Tibial nerve (tissue), 4 donors: ENCODE measurements around the gene CDKN2A.

Source experiments
- CTCF ChIP-seq, 5 experiments: fragments of 200-600 bp in 3 of 5; fragments of 450-650 bp in 2 of 5; sonication (generic) in 3 of 5; IDR thresholded peaks; one replicate each; pipeline ENCODE4 v1.5.1; 2016 to 2019; ENCODE audit warnings: antibody characterized with exemption in 5 of 5, mild to moderate bottlenecking in 3 of 5, moderate library complexity in 2 of 5
- EP300 ChIP-seq, 2 donors: sonication (generic); formaldehyde crosslinking; IDR thresholded peaks; one replicate each; pipeline ENCODE4 v1.6.1; 2017; ENCODE audit warnings: antibody characterized with exemption in 2 of 2, mild to moderate bottlenecking in 1 of 2
- POLR2A ChIP-seq, 2 donors: fragments of 450-650 bp; IDR thresholded peaks; one replicate each; pipeline ENCODE4 v1.6.1; 2017; ENCODE audit warnings: antibody characterized with exemption in 2 of 2, mild to moderate bottlenecking in 2 of 2, moderate library complexity in 2 of 2

GRCh38 chr9:22041775-22042174 is 47.6 kb upstream of the CDKN2A start:
- TF ChIP-seq CTCF (IDR thresholded peaks at IDR 0.05) (no peak), POLR2A (IDR thresholded peaks at IDR 0.05) (no peak), EP300 (IDR thresholded peaks at IDR 0.05) (no peak)
